HEK293 (cell line): ENCODE data around the gene ZAP70.

Experiments
- CTCF ChIA-PET: fragments of 350-600 bp; formaldehyde crosslinking; extraction: SDS; loops from one replicate; lab custom pipeline; 2021; ENCODE audit warnings: antibody characterized with exemption; lab: Yijun Ruan, JAX
- POLR2A ChIA-PET: fragments of 300-600 bp; formaldehyde crosslinking; extraction: SDS; loops from one replicate; lab custom pipeline; 2020; ENCODE audit warnings: antibody characterized with exemption, inconsistent platforms; lab: Yijun Ruan, JAX
- H3K27ac ChIP-seq: fragments of 200-500 bp; sonication (Bioruptor generic); 2 replicates; pipeline ENCODE4 v1.5.1; 2014; ENCODE audit warnings: low read depth, low read length, control low read depth, inconsistent platforms; ENCODE audit errors: extremely low read depth
- H3K36me3 ChIP-seq, 2 experiments: fragments of 200-500 bp in 1 of 2; sonication (Bioruptor generic) in 1 of 2; 1 replicate in 1 of 2; 2 replicates in 1 of 2; pipeline ENCODE4 v1.5.1; 2014 to 2017; ENCODE audit warnings: inconsistent platforms in 2 of 2, low read length in 2 of 2; ENCODE audit not compliant: control insufficient read depth in 2 of 2, insufficient read depth in 1 of 2
- H3K4me1 ChIP-seq: fragments of 200-500 bp; sonication (Bioruptor generic); 2 replicates; pipeline ENCODE4 v1.5.1; 2014; ENCODE audit warnings: mild to moderate bottlenecking, low read length, inconsistent platforms; ENCODE audit not compliant: control insufficient read depth, insufficient read depth
- H3K4me3 ChIP-seq: 2 replicates; pipeline ENCODE4 v1.5.1; 2011; ENCODE audit warnings: low read depth, mild to moderate bottlenecking, control low read depth, low read length, moderate library complexity
- H3K9me3 ChIP-seq: fragments of 200-500 bp; sonication (Bioruptor generic); 2 replicates; pipeline ENCODE4 v1.5.1; 2014; ENCODE audit warnings: low read depth, low read length, inconsistent platforms; ENCODE audit not compliant: control insufficient read depth, insufficient read depth
- FEZF1 ChIP-seq: fragments of 450-650 bp; formaldehyde crosslinking; IDR thresholded peaks from 2 replicates; pipeline ENCODE4 v1.5.1; 2016; ENCODE audit warnings: missing biosample characterization, missing genetic modification characterization
- KLF9 ChIP-seq: fragments of 450-650 bp; formaldehyde crosslinking; IDR thresholded peaks from 2 replicates; pipeline ENCODE4 v1.5.1; 2016; ENCODE audit warnings: missing biosample characterization, missing genetic modification characterization, low read depth
- MYNN ChIP-seq: fragments of 450-650 bp; formaldehyde crosslinking; IDR thresholded peaks from 2 replicates; pipeline ENCODE4 v1.5.1; 2016; ENCODE audit warnings: missing biosample characterization, missing genetic modification characterization, borderline replicate concordance
- OSR2 ChIP-seq: fragments of 450-650 bp; formaldehyde crosslinking; IDR thresholded peaks from 2 replicates; pipeline ENCODE4 v1.5.1; 2016; ENCODE audit warnings: missing biosample characterization, missing genetic modification characterization
- PRDM6 ChIP-seq: fragments of 450-650 bp; formaldehyde crosslinking; IDR thresholded peaks from 2 replicates; pipeline ENCODE4 v1.5.1; 2017; ENCODE audit warnings: missing biosample characterization, missing genetic modification characterization
- TCF7L2 ChIP-seq: IDR thresholded peaks from 2 replicates; pipeline ENCODE4 v1.6.1; 2011; ENCODE audit warnings: low read depth, mild to moderate bottlenecking, inconsistent platforms, low read length, moderate library complexity, borderline replicate concordance
- ZBTB1 ChIP-seq: fragments of 450-650 bp; formaldehyde crosslinking; IDR thresholded peaks from 2 replicates; pipeline ENCODE4 v1.5.1; 2016; ENCODE audit warnings: missing biosample characterization, missing genetic modification characterization
- ZBTB48 ChIP-seq: fragments of 450-650 bp; formaldehyde crosslinking; IDR thresholded peaks from 2 replicates; pipeline ENCODE4 v1.5.1; 2016; ENCODE audit warnings: missing biosample characterization, missing genetic modification characterization
- ZBTB49 ChIP-seq: fragments of 450-650 bp; formaldehyde crosslinking; IDR thresholded peaks from 2 replicates; pipeline ENCODE4 v1.5.1; 2016; ENCODE audit warnings: missing biosample characterization, missing genetic modification characterization, low read depth
- ZFHX2 ChIP-seq: fragments of 450-650 bp; formaldehyde crosslinking; conservative IDR thresholded peaks from 2 replicates; pipeline ENCODE4 v1.5.1; 2016; ENCODE audit warnings: missing biosample characterization, missing genetic modification characterization
- ZNF138 ChIP-seq: fragments of 450-650 bp; formaldehyde crosslinking; IDR thresholded peaks from 2 replicates; pipeline ENCODE4 v1.5.1; 2016; ENCODE audit warnings: missing biosample characterization, missing genetic modification characterization, borderline replicate concordance
- ZNF175 ChIP-seq: fragments of 450-650 bp; formaldehyde crosslinking; IDR thresholded peaks from 2 replicates; pipeline ENCODE4 v1.5.1; 2016; ENCODE audit warnings: missing biosample characterization, missing genetic modification characterization
- ZNF211 ChIP-seq: fragments of 450-650 bp; formaldehyde crosslinking; IDR thresholded peaks from 2 replicates; pipeline ENCODE4 v1.5.1; 2016; ENCODE audit warnings: low read depth, missing biosample characterization, missing genetic modification characterization
- ZNF214 ChIP-seq: fragments of 450-650 bp; formaldehyde crosslinking; IDR thresholded peaks from 2 replicates; pipeline ENCODE4 v1.5.1; 2017; ENCODE audit warnings: missing biosample characterization, mild to moderate bottlenecking, missing genetic modification characterization, borderline replicate concordance
- ZNF335 ChIP-seq: fragments of 450-650 bp; formaldehyde crosslinking; conservative IDR thresholded peaks from 2 replicates; pipeline ENCODE4 v1.5.1; 2016; ENCODE audit warnings: missing biosample characterization, missing genetic modification characterization
- ZNF341 ChIP-seq: fragments of 450-650 bp; formaldehyde crosslinking; IDR thresholded peaks from 2 replicates; pipeline ENCODE4; 2016; ENCODE audit warnings: low read depth, missing biosample characterization, missing genetic modification characterization
- ZNF521 ChIP-seq: fragments of 450-650 bp; formaldehyde crosslinking; IDR thresholded peaks from 2 replicates; pipeline ENCODE4 v1.5.1; 2017; ENCODE audit warnings: missing biosample characterization, mild to moderate bottlenecking, missing genetic modification characterization
- ZNF549 ChIP-seq: fragments of 450-650 bp; IDR thresholded peaks from 2 replicates; pipeline ENCODE4 v1.5.1; 2018; ENCODE audit warnings: missing biosample characterization, missing genetic modification characterization, mild to moderate bottlenecking, inconsistent platforms, moderate library complexity
- ZNF555 ChIP-seq: fragments of 450-650 bp; formaldehyde crosslinking; conservative IDR thresholded peaks from 2 replicates; pipeline ENCODE4 v1.5.1; 2017; ENCODE audit warnings: missing biosample characterization, mild to moderate bottlenecking, missing genetic modification characterization, inconsistent platforms
- ZNF585B ChIP-seq: fragments of 450-650 bp; formaldehyde crosslinking; IDR thresholded peaks from 2 replicates; pipeline ENCODE4 v1.5.1; 2016; ENCODE audit warnings: missing biosample characterization, missing genetic modification characterization
- ZNF610 ChIP-seq: fragments of 450-650 bp; formaldehyde crosslinking; IDR thresholded peaks from 2 replicates; pipeline ENCODE4 v1.5.1; 2016; ENCODE audit warnings: missing biosample characterization, missing genetic modification characterization, borderline replicate concordance
- ZNF629 ChIP-seq: fragments of 450-650 bp; formaldehyde crosslinking; IDR thresholded peaks from 2 replicates; pipeline ENCODE4 v1.5.1; 2017; ENCODE audit warnings: missing biosample characterization, missing genetic modification characterization
- ZNF639 ChIP-seq: fragments of 450-650 bp; formaldehyde crosslinking; IDR thresholded peaks from 2 replicates; pipeline ENCODE4 v1.5.1; 2016; ENCODE audit warnings: missing biosample characterization, missing genetic modification characterization
- ZNF654 ChIP-seq: fragments of 450-650 bp; formaldehyde crosslinking; IDR thresholded peaks from 2 replicates; pipeline ENCODE4 v1.5.1; 2016; ENCODE audit warnings: low read depth, missing biosample characterization, missing genetic modification characterization
- ZNF701 ChIP-seq: fragments of 450-650 bp; formaldehyde crosslinking; IDR thresholded peaks from 2 replicates; pipeline ENCODE4 v1.5.1; 2016; ENCODE audit warnings: missing biosample characterization, missing genetic modification characterization
- ZSCAN23 ChIP-seq: fragments of 450-650 bp; formaldehyde crosslinking; IDR thresholded peaks from 2 replicates; pipeline ENCODE4 v1.5.1; 2016; ENCODE audit warnings: missing biosample characterization, missing genetic modification characterization
- TF ChIP-seq, protein P1 (sequence below): sonication (generic); formaldehyde crosslinking; IDR thresholded peaks from 2 replicates; pipeline ENCODE4 v1.8.1; 2022; ENCODE audit warnings: mild to moderate bottlenecking, moderate library complexity, missing genetic modification reagents

ZAP70 gene

GRCh38 chr2:97675430-97676113 is 37.8 kb upstream of the ZAP70 start:
- no peak overlapping the region for H3K27ac ChIP-seq
- CTCF ChIA-PET = interaction anchor here (0.7 to 1.6 kb wide), 5 partner anchors 11 to 85 kb away, joined by 3 to 9 read pairs (median 3); partner anchors contain the start of gene ACTR1B
- no peak for TF ChIP-seq ZNF521 (tag by site-specific recombination)
- TF ChIP-seq ZNF585B (tag by site-specific recombination) = no peak
- TF ChIP-seq ZNF555 (tag by site-specific recombination) = no peak
- no peak for TF ChIP-seq ZFHX2 (tag by site-specific recombination)
- TF ChIP-seq ZSCAN23 = no peak
- TF ChIP-seq ZBTB1 = no peak
- no peak for TF ChIP-seq PRDM6 (tag by site-specific recombination)
- no peak for TF ChIP-seq ZNF214 (tag by site-specific recombination)
- no peak for TF ChIP-seq ZNF211 (tag by site-specific recombination)
- no peak for TF ChIP-seq TCF7L2
- no peak for TF ChIP-seq ZNF629 (tag by site-specific recombination)
- no peak for TF ChIP-seq ZNF701 (tag by site-specific recombination)
- TF ChIP-seq MYNN = no peak
- no peak for TF ChIP-seq ZNF341 (tag by site-specific recombination)
- TF ChIP-seq ZBTB48 (tag by site-specific recombination) = no peak
- TF ChIP-seq, all 188 proteins: peak for 0
- POLR2A ChIA-PET = interaction anchor here (0.7 kb wide), 1 partner anchor 11 kb away, joined by 3 read pairs; no protein-coding TSS in a partner anchor
- Histone ChIP-seq H3K36me3 (no peaks in the 10 kb centered on the region), H3K4me3 (no peak overlapping the region), H3K9me3 (no peaks in the 10 kb centered on the region), H3K4me1 (no peaks in the 10 kb centered on the region)

DNA sequence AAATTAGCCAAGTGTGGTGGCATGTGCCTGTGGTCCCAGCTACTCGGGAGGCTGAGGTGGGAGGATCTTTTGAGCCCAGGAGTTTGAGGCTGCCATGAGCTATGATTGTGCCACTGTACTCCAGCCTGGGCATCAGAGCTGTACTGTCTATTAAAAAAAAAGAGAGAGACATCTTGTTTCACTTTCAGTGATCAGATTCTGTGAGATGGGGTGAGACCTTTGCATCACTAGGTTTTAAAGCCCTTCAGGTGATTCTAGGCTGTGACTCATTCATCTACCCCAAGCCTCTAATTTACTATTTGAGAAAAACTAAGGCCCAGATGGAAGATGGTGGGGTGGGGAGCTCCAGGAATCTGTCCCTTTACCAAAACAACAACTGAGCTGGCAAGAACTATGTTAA is 36.8 kb upstream of the ZAP70 start:
- H3K36me3 ChIP-seq = no peaks in the 10 kb centered on the region
- H3K4me3 ChIP-seq = no peak overlapping the region
- TF ChIP-seq FEZF1 (tag by site-specific recombination) = no peak
- no peak for TF ChIP-seq ZNF138 (tag by site-specific recombination)
- TF ChIP-seq, protein P1, sequence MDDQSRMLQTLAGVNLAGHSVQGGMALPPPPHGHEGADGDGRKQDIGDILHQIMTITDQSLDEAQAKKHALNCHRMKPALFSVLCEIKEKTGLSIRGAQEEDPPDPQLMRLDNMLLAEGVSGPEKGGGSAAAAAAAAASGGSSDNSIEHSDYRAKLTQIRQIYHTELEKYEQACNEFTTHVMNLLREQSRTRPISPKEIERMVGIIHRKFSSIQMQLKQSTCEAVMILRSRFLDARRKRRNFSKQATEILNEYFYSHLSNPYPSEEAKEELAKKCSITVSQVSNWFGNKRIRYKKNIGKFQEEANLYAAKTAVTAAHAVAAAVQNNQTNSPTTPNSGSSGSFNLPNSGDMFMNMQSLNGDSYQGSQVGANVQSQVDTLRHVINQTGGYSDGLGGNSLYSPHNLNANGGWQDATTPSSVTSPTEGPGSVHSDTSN (CRISPR knock-in tag) = no peak
- no peaks in the 10 kb centered on the region for H3K9me3 ChIP-seq
- ChIA-PET CTCF (interaction anchor here (1.4 kb wide), 1 partner anchor 33 kb away, joined by 5 read pairs; no protein-coding TSS in a partner anchor), POLR2A (no interaction called here)
- no peaks in the 10 kb centered on the region for H3K4me1 ChIP-seq
- H3K27ac ChIP-seq = no peak overlapping the region

DNA sequence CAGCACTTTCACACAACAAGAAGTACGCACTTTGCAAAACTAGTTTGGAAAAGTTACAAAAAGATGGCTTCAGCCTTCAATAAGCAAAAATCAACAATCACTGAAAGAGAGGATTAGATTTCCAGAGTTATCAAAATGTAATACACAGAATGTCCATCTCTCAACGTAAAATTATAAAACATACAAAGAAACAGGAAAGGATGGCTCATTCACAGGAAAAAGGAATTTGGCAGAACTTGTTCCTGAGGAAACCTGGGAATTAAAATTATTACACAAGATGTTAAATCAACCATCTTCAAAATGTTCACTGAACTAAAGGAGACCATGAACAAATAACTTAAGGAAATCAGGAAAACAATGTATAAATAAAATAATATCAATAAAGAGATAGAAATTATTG is 35.9 kb upstream of the ZAP70 start:
- Histone ChIP-seq H3K4me3 (no peak overlapping the region), H3K27ac (no peak overlapping the region), H3K36me3 (no peaks in the 10 kb centered on the region), H3K4me1 (no peaks in the 10 kb centered on the region), H3K9me3 (no peaks in the 10 kb centered on the region)
- ChIA-PET CTCF (interaction anchor here (1.4 kb wide), 1 partner anchor 32 kb away, joined by 5 read pairs; no protein-coding TSS in a partner anchor), POLR2A (no interaction called here)
- TF ChIP-seq ZNF654 (tag by site-specific recombination) (no peak), OSR2 (no peak), KLF9 (no peak), ZBTB49 (no peak), ZNF610 (tag by site-specific recombination) (no peak), ZNF175 (tag by site-specific recombination) (no peak), ZNF335 (tag by site-specific recombination) (no peak), ZNF549 (tag by site-specific recombination) (no peak), ZNF639 (tag by site-specific recombination) (no peak)
